WTC11 (cell line): ENCODE data around the gene NUP88. TPM values are rescaled to one million over a fixed set of nuclear protein-coding genes. Genes with fewer than 3 reads are reported as not detected.

Experiments used
- ATAC-seq: fragments of 200-7000 bp; cut with Tn5 transposase; 2 replicates; pipeline ENCODE4 v1.10.0; 2021; ENCODE audit warnings: mild to moderate bottlenecking, moderate library complexity
- CTCF ChIA-PET: fragments of 300-600 bp; sonication (Branson Sonifier 250); formaldehyde crosslinking; loops from one replicate; lab custom pipeline; 2021; ENCODE audit warnings: antibody characterized with exemption; lab: Charles Lee
- POLR2A ChIA-PET: fragments of 350-600 bp; sonication (Branson Sonifier 250); formaldehyde crosslinking; loops from one replicate; lab custom pipeline; 2021; ENCODE audit warnings: antibody characterized with exemption; lab: Charles Lee
- DNase-seq: peaks from one replicate; pipeline ENCODE4 v3.0.0; 2021; ENCODE audit warnings: low spot score
- H3K27ac Mint-ChIP-seq: 2 replicates; pipeline ENCODE4 v1.8.0; 2021; ENCODE audit warnings: mixed read lengths
- H3K27me3 Mint-ChIP-seq: 2 replicates; pipeline ENCODE4 v1.8.0; 2021; ENCODE audit warnings: low read depth, mild to moderate bottlenecking, moderate library complexity, mixed read lengths
- H3K36me3 Mint-ChIP-seq: 2 replicates; pipeline ENCODE4 v1.8.0; 2021; ENCODE audit warnings: mixed read lengths
- H3K4me1 Mint-ChIP-seq: 2 replicates; pipeline ENCODE4 v1.8.0; 2022; ENCODE audit warnings: mixed read lengths
- H3K4me3 Mint-ChIP-seq: 2 replicates; pipeline ENCODE4 v1.8.0; 2021; ENCODE audit warnings: mild to moderate bottlenecking, moderate library complexity, mixed read lengths
- H3K9me3 Mint-ChIP-seq: 2 replicates; pipeline ENCODE4 v1.8.0; 2021; ENCODE audit warnings: mixed read lengths
- CDX4 ChIP-seq: fragments of 250-450 bp; sonication (Bioruptor Pico); IDR thresholded peaks from 2 replicates; pipeline ENCODE4 v1.9.0; 2021; ENCODE audit warnings: moderate library complexity, mild to moderate bottlenecking, inconsistent platforms, borderline replicate concordance
- FOXP1 ChIP-seq: sonication (generic); formaldehyde crosslinking; IDR thresholded peaks from 2 replicates; pipeline ENCODE4 v1.8.0; 2022; ENCODE audit warnings: missing genetic modification reagents, mild to moderate bottlenecking, moderate library complexity, borderline replicate concordance
- HMGXB4 ChIP-seq: sonication (generic); formaldehyde crosslinking; IDR thresholded peaks from 2 replicates; pipeline ENCODE4 v1.8.1; 2023; ENCODE audit warnings: mild to moderate bottlenecking, moderate library complexity, missing genetic modification reagents
- OVOL2 ChIP-seq: fragments of 250-450 bp; sonication (Bioruptor Pico); IDR thresholded peaks from 2 replicates; pipeline ENCODE4 v1.9.0; 2021; ENCODE audit warnings: mild to moderate bottlenecking, borderline replicate concordance
- PRRX2 ChIP-seq: fragments of 250-450 bp; sonication (Bioruptor Pico); IDR thresholded peaks from 2 replicates; pipeline ENCODE4 v1.8.0; 2021; ENCODE audit warnings: mild to moderate bottlenecking
- RELA ChIP-seq: sonication (generic); formaldehyde crosslinking; IDR thresholded peaks from 2 replicates; pipeline ENCODE4 v1.8.1; 2022; ENCODE audit warnings: missing genetic modification reagents, mild to moderate bottlenecking, borderline replicate concordance
- ZNF317 ChIP-seq: sonication (generic); formaldehyde crosslinking; IDR thresholded peaks from 2 replicates; pipeline ENCODE4 v1.8.1; 2023; ENCODE audit warnings: low read depth, mild to moderate bottlenecking, moderate library complexity, missing genetic modification reagents, borderline replicate concordance
- ZNF416 ChIP-seq: fragments of 250-450 bp; sonication (Bioruptor Pico); IDR thresholded peaks from 2 replicates; pipeline ENCODE4 v1.9.0; 2021; ENCODE audit warnings: mild to moderate bottlenecking, inconsistent platforms
- ZNF532 ChIP-seq: fragments of 250-450 bp; sonication (Bioruptor Pico); IDR thresholded peaks from 2 replicates; pipeline ENCODE4 v1.9.0; 2021; ENCODE audit warnings: mild to moderate bottlenecking, borderline replicate concordance
- ZNF671 ChIP-seq: fragments of 250-450 bp; sonication (Bioruptor Pico); IDR thresholded peaks from 2 replicates; pipeline ENCODE4 v1.8.0; 2021; ENCODE audit warnings: mild to moderate bottlenecking
- total RNA-seq: library from RNA; stranded (reverse); gene quantifications from 3 replicates; pipeline ENCODE4 v1.2.3, GENCODE V29; 2021
- TF ChIP-seq, protein P1 (sequence below): sonication (generic); formaldehyde crosslinking; IDR thresholded peaks from 2 replicates; pipeline ENCODE4 v1.8.1; 2022; ENCODE audit warnings: low read depth, missing genetic modification reagents, borderline replicate concordance

NUP88 gene
- total RNA-seq, 1 experiment from 2014 or later: 87.7 TPM

GRCh38 chr17:5416901-5417300, 2.6 kb downstream of the NUP88 start:
- POLR2A ChIA-PET: no interaction called here
- no peaks in the 10 kb centered on the region for H3K27me3 Mint-ChIP-seq

DNA sequence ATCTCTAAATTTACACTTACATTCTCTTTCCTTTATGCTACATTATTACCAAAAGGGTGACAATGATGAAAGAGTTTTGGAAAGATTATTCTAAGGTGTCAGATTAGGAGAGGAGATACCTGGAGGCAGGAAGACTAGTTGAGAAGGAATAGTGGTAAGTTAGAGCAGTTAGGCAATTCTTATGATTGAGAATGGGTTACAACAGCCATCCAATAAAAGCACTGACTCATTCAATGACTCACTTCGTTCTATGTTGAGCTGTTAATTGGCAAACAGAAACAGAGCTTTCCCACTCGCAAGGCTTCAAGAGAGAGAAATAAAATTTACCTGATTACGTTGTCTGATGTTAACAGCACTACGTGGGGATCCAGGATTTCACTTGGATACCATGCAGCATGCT, 5.8 kb downstream of the NUP88 start:
- Mint-ChIP-seq H3K4me3 (no peak overlapping the region), H3K27ac (no peak overlapping the region), H3K36me3 (peaks cover 45% of the 10 kb centered on the region), H3K4me1 (no peaks in the 10 kb centered on the region), H3K27me3 (no peaks in the 10 kb centered on the region)
- ChIA-PET CTCF (interaction anchor here (1.0 kb wide), 1 partner anchor 26 kb away, joined by 4 read pairs; the partner anchor contains the start of gene C1QBP), POLR2A (no interaction called here)
- DNase-seq (no peak), ATAC-seq (no peak)
- TF ChIP-seq FOXP1 (CRISPR knock-in tag) (no peak), OVOL2 (CRISPR knock-in tag) (no peak), ZNF532 (CRISPR knock-in tag) (no peak), HMGXB4 (CRISPR knock-in tag) (no peak)
- TF ChIP-seq, all 79 proteins: peak for 0
- no peaks in the 10 kb centered on the region for H3K9me3 Mint-ChIP-seq

More at GRCh38 chr17:5416901-5417300, 2.6 kb downstream of the NUP88 start:
- CTCF ChIA-PET: interaction anchor here (2.4 kb wide), 1 partner anchor 22 kb away, joined by 14 read pairs; the partner anchor contains the start of gene C1QBP
- Mint-ChIP-seq H3K4me1 (peaks cover 11% of the 10 kb centered on the region), H3K36me3 (peaks cover 34% of the 10 kb centered on the region), H3K27ac (no peak overlapping the region), H3K9me3 (no peaks in the 10 kb centered on the region), H3K4me3 (peak overlapping the region; percentile 47)
- no peak for TF ChIP-seq RELA (CRISPR knock-in tag)
- no peak for TF ChIP-seq ZNF532 (CRISPR knock-in tag)
- no peak for TF ChIP-seq ZNF416 (CRISPR knock-in tag)
- TF ChIP-seq ZNF671: no peak
- no peak for TF ChIP-seq CDX4
- TF ChIP-seq, protein P1, sequence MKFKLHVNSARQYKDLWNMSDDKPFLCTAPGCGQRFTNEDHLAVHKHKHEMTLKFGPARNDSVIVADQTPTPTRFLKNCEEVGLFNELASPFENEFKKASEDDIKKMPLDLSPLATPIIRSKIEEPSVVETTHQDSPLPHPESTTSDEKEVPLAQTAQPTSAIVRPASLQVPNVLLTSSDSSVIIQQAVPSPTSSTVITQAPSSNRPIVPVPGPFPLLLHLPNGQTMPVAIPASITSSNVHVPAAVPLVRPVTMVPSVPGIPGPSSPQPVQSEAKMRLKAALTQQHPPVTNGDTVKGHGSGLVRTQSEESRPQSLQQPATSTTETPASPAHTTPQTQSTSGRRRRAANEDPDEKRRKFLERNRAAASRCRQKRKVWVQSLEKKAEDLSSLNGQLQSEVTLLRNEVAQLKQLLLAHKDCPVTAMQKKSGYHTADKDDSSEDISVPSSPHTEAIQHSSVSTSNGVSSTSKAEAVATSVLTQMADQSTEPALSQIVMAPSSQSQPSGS (CRISPR knock-in tag): no peak
- TF ChIP-seq PRRX2 (CRISPR knock-in tag): no peak
- TF ChIP-seq ZNF317: no peak
- ATAC-seq: no peak
- no peak for DNase-seq
